ENCODE data around the gene FGFR4. TPM values are rescaled to one million over a fixed set of nuclear protein-coding genes. Genes with fewer than 3 reads are reported as not detected.

FGFR4 gene
- total RNA-seq, 1 donor from 2014 or later = 2.7 TPM

- ATAC-seq = no peak
Measured at GRCh38 chr5:177085985-177086653, 596 bp upstream of the FGFR4 start.

GRCh38 chr5:177087398-177088005 is 787 bp downstream of the FGFR4 start:
- no peak for ATAC-seq

GRCh38 chr5:177089127-177089526 is 2.4 kb downstream of the FGFR4 start:
- no peak for ATAC-seq

- no peak for ATAC-seq
Measured at GRCh38 chr5:177089825-177090641, 3.3 kb downstream of the FGFR4 start.

GRCh38 chr5:177090813-177091212 is 4.1 kb downstream of the FGFR4 start:
- no peak for ATAC-seq

- ATAC-seq = no peak
Measured at GRCh38 chr5:177091232-177091631, 4.5 kb downstream of the FGFR4 start.

- ATAC-seq = no peak
Measured at GRCh38 chr5:177092178-177093081, 5.7 kb downstream of the FGFR4 start.

- no peak for ATAC-seq
Measured at GRCh38 chr5:177093082-177093712, 6.5 kb downstream of the FGFR4 start.

- ATAC-seq = no peak
Measured at GRCh38 chr5:177093803-177094202, 7.1 kb downstream of the FGFR4 start.

GRCh38 chr5:177094224-177095087 is 7.7 kb downstream of the FGFR4 start:
- ATAC-seq = no peak

GRCh38 chr5:177095088-177095669 is 8.5 kb downstream of the FGFR4 start:
- no peak for ATAC-seq

GRCh38 chr5:177096162-177097015 is 9.7 kb downstream of the FGFR4 start:
- no peak for ATAC-seq

GRCh38 chr5:177097016-177097985 is 10.6 kb downstream of the FGFR4 start:
- ATAC-seq = no peak

GRCh38 chr5:177098120-177098469 is 11.4 kb downstream of the FGFR4 start:
- no peak for ATAC-seq

GRCh38 chr5:177098470-177099141 is 11.9 kb downstream of the FGFR4 start:
- ATAC-seq = no peak

GRCh38 chr5:177099422-177100093 is 12.8 kb downstream of the FGFR4 start:
- no peak for ATAC-seq

GRCh38 chr5:177100714-177101121 is 14.0 kb downstream of the FGFR4 start:
- ATAC-seq = peak; percentile 17

All from esophagus mucosa (tissue), 1 donor.